Measurements from ENCODE around the gene PREPL. TPM values are rescaled to one million over a fixed set of nuclear protein-coding genes. Genes with fewer than 3 reads are reported as not detected.

PREPL gene
- total RNA-seq (ENCODE audit: low replicate concordance), result 29.5 and 36.4 TPM in 2 replicates

DNA sequence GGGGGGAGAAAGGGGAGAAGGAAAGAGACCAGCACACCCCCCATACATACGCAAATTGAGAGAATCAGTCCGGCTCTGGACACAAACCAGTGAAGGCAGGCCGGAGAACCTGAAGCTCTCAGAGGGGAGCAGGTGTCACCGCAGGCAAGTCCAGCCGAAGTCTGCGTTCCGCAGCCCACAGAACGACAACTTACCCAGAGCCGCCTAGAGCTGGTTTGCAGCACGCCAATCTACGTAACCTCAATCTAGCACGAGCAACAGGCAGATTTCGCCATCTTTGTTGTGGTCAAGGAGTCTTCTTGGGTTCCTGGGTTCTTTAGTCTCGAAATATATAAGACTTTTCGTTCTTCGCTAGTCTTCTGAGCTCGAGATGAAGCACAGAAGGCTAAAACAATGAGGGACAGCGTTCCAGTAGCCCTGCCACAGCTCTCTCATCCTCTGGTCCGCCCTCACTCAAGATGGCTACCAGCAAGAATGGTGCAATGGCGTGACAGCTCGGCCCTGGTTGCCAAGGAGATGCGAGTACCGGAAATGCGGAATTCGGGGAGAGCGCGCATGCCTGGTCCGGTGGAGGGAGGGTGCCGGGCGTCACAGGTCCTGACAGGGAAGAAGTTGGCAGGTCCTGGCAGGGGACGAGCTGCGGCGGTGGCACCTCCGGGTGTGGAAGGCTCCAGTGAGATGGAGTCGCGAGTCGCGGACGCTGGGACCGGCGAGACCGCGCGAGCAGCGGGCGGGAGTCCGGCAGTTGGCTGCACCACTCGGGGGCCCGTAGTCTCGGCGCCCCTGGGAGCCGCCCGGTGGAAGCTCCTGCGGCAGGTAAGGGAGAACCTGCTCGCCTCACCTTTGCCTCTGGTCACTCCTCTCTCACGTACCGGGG lies at the start of gene PREPL, which contains the start of gene CAMKMT:
PREPL (minus strand) TSS at position 165 of the 877 bp plus-strand sequence. CDS start 15,152 bp downstream, outside the sequence.
CAMKMT (plus strand) TSS at position 618 of the 877 bp plus-strand sequence.

Other genes with a start within 250 kb of the PREPL start
- gene PPM1B, start 192.6 kb downstream of the PREPL start, total RNA-seq (ENCODE audit: low replicate concordance), result 23.5 and 31.5 TPM in 2 replicates
- gene SLC3A1, start 86.0 kb downstream of the PREPL start, total RNA-seq (ENCODE audit: low replicate concordance), result 0.35 TPM in 1 of 2 replicates, not detected in the other
- gene CAMKMT, start 453 bp upstream of the PREPL start, total RNA-seq (ENCODE audit: low replicate concordance), result 4.3 and 5.3 TPM in 2 replicates